ENCODE data around the gene GALP.

Gene GALP

DNA sequence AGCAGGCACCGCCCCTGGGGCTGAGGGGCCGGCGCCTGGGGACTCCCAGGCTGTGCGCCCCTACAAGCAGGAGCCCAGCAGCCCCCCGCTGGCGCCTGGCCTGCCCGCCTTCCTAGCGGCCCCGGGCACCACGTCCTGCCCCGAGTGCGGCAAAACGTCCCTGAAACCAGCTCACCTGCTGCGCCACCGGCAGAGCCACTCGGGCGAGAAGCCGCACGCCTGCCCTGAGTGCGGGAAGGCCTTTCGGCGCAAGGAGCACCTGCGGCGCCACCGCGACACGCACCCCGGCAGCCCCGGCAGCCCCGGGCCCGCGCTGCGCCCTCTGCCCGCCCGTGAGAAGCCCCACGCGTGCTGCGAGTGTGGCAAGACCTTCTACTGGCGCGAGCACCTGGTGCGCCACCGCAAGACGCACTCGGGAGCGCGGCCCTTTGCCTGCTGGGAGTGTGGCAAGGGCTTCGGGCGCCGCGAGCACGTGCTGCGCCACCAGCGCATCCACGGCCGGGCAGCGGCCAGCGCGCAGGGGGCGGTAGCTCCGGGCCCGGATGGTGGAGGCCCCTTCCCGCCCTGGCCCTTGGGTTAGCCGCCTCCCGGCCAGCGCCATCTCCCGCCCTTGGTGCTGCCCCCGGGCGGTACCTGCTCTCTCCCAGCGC is 16.1 kb upstream of the GALP start:
- Histone ChIP-seq H3K4me1 (ENCODE audit: control insufficient read depth, insufficient read depth, low read length) (no peaks in the 10 kb centered on the region), H3K4me3 (ENCODE audit: low read depth, low read length) (no peak overlapping the region), H3K36me3 (ENCODE audit: control insufficient read depth in 2 of 2, insufficient read depth in 1 of 2, low read length in 2 of 2) (peaks cover 17 to 64% of the 10 kb centered on the region in 2 experiments), H3K27ac (ENCODE audit: extremely low read depth, low read depth, low read length) (no peak overlapping the region), H3K9me3 (ENCODE audit: control insufficient read depth, insufficient read depth, low read depth, low read length) (no peaks in the 10 kb centered on the region)
- POLR2A ChIA-PET = no interaction called here
- TF ChIP-seq ZNF2 (tag by site-specific recombination; IDR thresholded peaks at IDR 0.05) (no peak), ZNF211 (tag by site-specific recombination; IDR thresholded peaks at IDR 0.05; ENCODE audit: low read depth) (no peak), ZNF843 (tag by site-specific recombination; IDR thresholded peaks at IDR 0.05) (no peak), ZNF121 (tag by site-specific recombination; IDR thresholded peaks at IDR 0.05) (no peak), ZFP37 (tag by site-specific recombination; IDR thresholded peaks at IDR 0.05) (no peak), PRDM1 (tag by site-specific recombination; IDR thresholded peaks at IDR 0.05) (no peak), IKZF3 (tag by site-specific recombination; IDR thresholded peaks at IDR 0.05) (no peak), ZFP3 (tag by site-specific recombination; IDR thresholded peaks at IDR 0.05; ENCODE audit: low read depth) (no peak), ZNF274 (IDR thresholded peaks at IDR 0.05; ENCODE audit: low read length) (no peak), ZNF274 (tag by site-specific recombination; IDR thresholded peaks at IDR 0.05; ENCODE audit: borderline replicate concordance) (no peak), ZNF426 (tag by site-specific recombination; IDR thresholded peaks at IDR 0.05) (no peak), ZNF658 (tag by site-specific recombination; IDR thresholded peaks at IDR 0.05) (no peak), ZNF223 (tag by site-specific recombination; IDR thresholded peaks at IDR 0.05) (no peak), ZBTB48 (tag by site-specific recombination; IDR thresholded peaks at IDR 0.05) (no peak), ZNF610 (tag by site-specific recombination; IDR thresholded peaks at IDR 0.05; ENCODE audit: borderline replicate concordance) (no peak)
- TF ChIP-seq, protein P1, sequence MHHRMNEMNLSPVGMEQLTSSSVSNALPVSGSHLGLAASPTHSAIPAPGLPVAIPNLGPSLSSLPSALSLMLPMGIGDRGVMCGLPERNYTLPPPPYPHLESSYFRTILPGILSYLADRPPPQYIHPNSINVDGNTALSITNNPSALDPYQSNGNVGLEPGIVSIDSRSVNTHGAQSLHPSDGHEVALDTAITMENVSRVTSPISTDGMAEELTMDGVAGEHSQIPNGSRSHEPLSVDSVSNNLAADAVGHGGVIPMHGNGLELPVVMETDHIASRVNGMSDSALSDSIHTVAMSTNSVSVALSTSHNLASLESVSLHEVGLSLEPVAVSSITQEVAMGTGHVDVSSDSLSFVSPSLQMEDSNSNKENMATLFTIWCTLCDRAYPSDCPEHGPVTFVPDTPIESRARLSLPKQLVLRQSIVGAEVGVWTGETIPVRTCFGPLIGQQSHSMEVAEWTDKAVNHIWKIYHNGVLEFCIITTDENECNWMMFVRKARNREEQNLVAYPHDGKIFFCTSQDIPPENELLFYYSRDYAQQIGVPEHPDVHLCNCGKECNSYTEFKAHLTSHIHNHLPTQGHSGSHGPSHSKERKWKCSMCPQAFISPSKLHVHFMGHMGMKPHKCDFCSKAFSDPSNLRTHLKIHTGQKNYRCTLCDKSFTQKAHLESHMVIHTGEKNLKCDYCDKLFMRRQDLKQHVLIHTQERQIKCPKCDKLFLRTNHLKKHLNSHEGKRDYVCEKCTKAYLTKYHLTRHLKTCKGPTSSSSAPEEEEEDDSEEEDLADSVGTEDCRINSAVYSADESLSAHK (tag by site-specific recombination; IDR thresholded peaks at IDR 0.05) = no peak
- TF ChIP-seq, protein P2, sequence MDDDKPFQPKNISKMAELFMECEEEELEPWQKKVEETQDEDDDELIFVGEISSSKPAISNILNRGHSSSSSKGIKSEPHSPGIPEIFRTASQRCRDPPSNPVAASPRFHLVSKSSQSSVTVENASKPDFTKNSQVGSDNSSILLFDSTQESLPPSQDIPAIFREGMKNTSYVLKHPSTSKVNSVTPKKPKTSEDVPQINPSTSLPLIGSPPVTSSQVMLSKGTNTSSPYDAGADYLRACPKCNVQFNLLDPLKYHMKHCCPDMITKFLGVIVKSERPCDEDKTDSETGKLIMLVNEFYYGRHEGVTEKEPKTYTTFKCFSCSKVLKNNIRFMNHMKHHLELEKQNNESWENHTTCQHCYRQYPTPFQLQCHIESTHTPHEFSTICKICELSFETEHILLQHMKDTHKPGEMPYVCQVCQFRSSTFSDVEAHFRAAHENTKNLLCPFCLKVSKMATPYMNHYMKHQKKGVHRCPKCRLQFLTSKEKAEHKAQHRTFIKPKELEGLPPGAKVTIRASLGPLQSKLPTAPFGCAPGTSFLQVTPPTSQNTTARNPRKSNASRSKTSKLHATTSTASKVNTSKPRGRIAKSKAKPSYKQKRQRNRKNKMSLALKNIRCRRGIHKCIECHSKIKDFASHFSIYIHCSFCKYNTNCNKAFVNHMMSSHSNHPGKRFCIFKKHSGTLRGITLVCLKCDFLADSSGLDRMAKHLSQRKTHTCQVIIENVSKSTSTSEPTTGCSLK (tag by site-specific recombination; IDR thresholded peaks at IDR 0.05) = no peak
- TF ChIP-seq, protein P3, sequence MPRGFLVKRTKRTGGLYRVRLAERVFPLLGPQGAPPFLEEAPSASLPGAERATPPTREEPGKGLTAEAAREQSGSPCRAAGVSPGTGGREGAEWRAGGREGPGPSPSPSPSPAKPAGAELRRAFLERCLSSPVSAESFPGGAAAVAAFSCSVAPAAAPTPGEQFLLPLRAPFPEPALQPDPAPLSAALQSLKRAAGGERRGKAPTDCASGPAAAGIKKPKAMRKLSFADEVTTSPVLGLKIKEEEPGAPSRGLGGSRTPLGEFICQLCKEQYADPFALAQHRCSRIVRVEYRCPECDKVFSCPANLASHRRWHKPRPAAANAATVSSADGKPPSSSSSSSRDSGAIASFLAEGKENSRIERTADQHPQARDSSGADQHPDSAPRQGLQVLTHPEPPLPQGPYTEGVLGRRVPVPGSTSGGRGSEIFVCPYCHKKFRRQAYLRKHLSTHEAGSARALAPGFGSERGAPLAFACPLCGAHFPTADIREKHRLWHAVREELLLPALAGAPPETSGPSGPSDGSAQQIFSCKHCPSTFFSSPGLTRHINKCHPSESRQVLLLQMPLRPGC (tag by site-specific recombination; IDR thresholded peaks at IDR 0.05) = no peak
- CTCF ChIA-PET = interaction anchor here (1.1 kb wide), 1 partner anchor 78 kb away, joined by 4 read pairs; no protein-coding TSS in a partner anchor

DNA sequence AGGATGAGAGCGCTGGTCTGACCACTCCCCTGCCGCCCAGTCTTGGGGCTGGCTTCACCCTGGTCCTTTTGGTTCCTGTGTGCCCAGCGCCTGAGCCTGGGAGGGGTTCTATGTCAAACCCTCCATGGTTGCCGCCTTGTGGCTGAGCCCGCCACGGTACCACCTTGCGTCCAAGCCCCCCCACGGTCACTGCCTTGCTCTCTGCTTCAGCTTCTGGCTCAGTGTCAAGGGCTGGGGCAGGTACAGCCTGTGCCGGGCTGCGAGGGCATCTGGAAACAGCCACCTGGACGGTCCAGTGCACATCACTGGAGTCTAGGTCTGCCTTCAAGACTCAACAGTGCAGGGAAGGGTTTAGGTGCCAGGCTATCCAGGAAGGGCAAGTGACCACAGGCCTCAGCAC is 14.3 kb upstream of the GALP start:
- ChIA-PET CTCF (interaction anchor here (1.0 kb wide), 1 partner anchor 92 kb away, joined by 3 read pairs; no protein-coding TSS in a partner anchor), POLR2A (no interaction called here)
- Histone ChIP-seq H3K4me3 (ENCODE audit: low read depth, low read length) (no peak overlapping the region), H3K9me3 (ENCODE audit: control insufficient read depth, insufficient read depth, low read depth, low read length) (no peaks in the 10 kb centered on the region), H3K36me3 (ENCODE audit: control insufficient read depth in 2 of 2, insufficient read depth in 1 of 2, low read length in 2 of 2) (peaks cover 13 to 46% of the 10 kb centered on the region in 2 experiments), H3K4me1 (ENCODE audit: control insufficient read depth, insufficient read depth, low read length) (no peaks in the 10 kb centered on the region), H3K27ac (ENCODE audit: extremely low read depth, low read depth, low read length) (no peak overlapping the region)
- TF ChIP-seq YY1 (tag by site-specific recombination; IDR thresholded peaks at IDR 0.05) (no peak), ZNF843 (tag by site-specific recombination; IDR thresholded peaks at IDR 0.05) (no peak), GLI2 (tag by site-specific recombination; IDR thresholded peaks at IDR 0.05; ENCODE audit: borderline replicate concordance, low read depth) (no peak), KLF9 (tag by site-specific recombination; IDR thresholded peaks at IDR 0.05; ENCODE audit: low read depth) (no peak), ZNF404 (tag by site-specific recombination; IDR thresholded peaks at IDR 0.05) (no peak), TCF7L2 (IDR thresholded peaks at IDR 0.05; ENCODE audit: borderline replicate concordance, low read depth, low read length) (no peak), ZNF169 (tag by site-specific recombination; IDR thresholded peaks at IDR 0.05) (no peak), HOXD13 (CRISPR knock-in tag; IDR thresholded peaks at IDR 0.05; ENCODE audit: borderline replicate concordance) (no peak), KLF1 (tag by site-specific recombination; IDR thresholded peaks at IDR 0.05) (no peak), ZNF776 (tag by site-specific recombination; IDR thresholded peaks at IDR 0.05; ENCODE audit: borderline replicate concordance) (no peak), ZNF302 (tag by site-specific recombination; IDR thresholded peaks at IDR 0.05; ENCODE audit: low read depth) (no peak), ZNF548 (tag by site-specific recombination; IDR thresholded peaks at IDR 0.05) (no peak), ZNF366 (tag by site-specific recombination; conservative IDR thresholded peaks at IDR 0.05) (no peak), ZBTB7A (tag by site-specific recombination; IDR thresholded peaks at IDR 0.05; ENCODE audit: low read depth) (no peak), ZNF658 (tag by site-specific recombination; IDR thresholded peaks at IDR 0.05) (no peak), ZNF660 (tag by site-specific recombination; IDR thresholded peaks at IDR 0.05) (no peak)

All from HEK293 (cell line).